Inflammatory macrophage (primary cell): ENCODE data around the gene OR2Y1.
"Not testable (repeated sequence)": the region's sequence is repeated elsewhere in the genome, so short reads cannot be mapped to it uniquely, and the experiment has no call there.

Source experiments
- DNase-seq, 2 donors: peaks; one replicate each; pipeline ENCODE4 v3.0.0-alpha.2; 2020 to 2022

OR2Y1 gene

DNA sequence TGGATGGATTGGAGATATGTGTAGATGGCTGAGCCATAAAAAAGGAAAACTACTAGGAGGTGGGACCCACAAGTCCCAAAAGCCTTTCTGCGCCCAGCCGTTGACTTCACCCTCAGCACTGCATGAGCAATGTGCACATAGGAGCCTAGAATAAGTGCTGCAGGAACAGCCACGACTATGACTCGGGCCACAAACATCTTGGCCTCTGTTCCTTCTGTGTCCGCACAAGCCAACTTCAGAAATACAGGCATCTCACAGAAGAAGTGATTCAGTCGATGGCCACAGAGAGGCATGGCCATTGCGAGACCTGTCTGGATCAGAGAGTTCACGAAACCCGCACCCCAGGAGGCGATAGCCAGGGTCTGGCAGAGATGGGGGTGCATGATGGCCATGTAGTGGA is 587 bp downstream of the OR2Y1 start:
- DNase-seq = no peak

DNA sequence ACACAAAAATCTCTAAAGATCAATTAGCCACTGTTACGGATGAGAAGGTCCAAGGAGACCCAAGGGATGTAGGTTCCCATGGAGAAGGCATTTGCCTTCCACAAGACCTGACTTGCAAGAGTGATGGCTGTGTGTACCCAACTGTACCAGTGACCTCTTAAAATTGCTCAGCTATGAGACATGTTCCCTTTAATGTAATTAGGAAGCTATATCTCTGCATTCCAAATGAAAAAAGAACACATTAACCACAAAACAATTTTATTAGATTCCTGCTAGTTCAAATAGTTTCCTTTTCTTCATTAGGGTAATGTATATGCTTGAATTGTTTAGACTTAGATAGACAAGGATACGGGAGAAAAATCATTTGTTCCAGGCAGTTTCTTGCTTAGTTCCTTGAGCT is 3.3 kb downstream of the OR2Y1 start:
- DNase-seq = no peak

- no peak for DNase-seq
Observed at GRCh38 chr5:180724944-180725343, 14.9 kb downstream of the OR2Y1 start.

DNA sequence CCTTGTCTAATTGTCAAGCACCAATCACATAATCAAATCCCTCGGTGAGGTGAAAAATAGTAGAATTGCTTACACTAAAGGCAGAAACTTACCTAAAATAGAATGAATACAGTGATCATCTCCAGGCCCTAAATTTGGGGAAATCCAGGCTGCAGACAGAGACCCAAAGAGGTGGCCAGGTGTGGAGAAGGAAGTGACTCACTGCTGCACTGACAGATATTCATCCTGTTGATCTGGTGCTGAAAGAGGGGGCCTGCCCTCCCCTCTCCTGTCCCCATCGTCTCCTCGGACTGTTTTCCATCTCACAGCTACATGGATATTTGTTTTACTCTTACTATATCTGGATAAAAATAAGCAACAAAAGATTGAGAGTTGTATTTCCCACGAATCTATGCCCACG is 15.9 kb downstream of the OR2Y1 start:
- no peak for DNase-seq

DNA sequence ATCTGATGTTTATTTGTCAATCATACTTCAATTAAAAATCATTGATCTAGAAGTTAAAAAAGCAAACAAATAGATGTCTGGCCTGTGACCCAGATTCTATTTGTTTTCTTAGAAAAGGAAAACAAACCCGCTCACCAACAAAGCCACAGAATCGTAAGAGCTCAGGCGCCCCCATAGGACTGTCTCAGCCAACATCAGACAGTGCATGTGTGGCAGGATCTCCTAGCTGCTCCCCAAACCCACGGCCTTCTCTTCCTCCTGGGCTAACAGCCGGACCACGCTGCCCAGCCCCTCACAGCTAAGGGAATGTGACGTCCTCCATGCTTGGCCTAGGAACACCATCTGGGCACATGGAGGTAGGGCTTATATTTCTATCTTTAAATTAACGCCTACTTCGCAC is 19.4 kb downstream of the OR2Y1 start:
- no peak for DNase-seq

DNA sequence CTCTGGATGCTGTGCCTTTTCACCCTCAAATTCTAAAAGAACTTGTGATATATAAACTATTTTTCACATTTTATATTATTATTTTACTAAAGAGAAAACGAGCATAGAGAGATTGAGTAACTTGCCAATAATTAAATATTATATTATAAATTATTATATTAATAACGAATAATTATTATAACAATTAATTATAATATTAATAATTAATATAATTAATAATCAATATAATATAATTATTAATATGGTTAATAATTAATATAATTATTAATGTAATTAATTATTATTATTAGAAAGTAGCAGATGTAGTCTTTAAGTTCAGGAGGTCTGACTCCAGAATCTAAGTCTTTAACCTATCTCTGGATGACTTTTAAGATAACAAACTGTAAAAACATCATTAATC is 20.1 kb downstream of the OR2Y1 start:
- no peak for DNase-seq

GRCh38 chr5:180718810-180719453 is 20.9 kb downstream of the OR2Y1 start:
- peak; percentile 5 to 7 for DNase-seq

DNA sequence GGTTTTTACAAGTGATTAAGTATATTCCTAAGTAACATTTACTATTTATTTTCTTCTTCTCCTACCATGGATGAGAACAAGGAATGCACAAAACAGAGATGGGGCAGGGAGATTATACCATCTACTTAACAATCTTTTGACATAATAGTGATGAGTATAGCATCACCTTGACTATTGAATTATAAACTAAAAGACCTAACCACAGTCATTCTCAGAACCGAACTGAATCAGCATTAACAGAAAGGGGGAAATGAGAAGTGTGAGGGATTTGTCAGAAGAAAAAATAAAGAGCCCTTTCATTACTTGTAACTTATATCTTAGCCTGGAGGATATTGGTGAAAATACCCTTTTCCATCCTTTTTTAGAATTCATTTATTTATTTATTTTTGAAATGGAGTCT is 21.9 kb downstream of the OR2Y1 start:
- DNase-seq = no peak

GRCh38 chr5:180704362-180704761 is 35.5 kb downstream of the OR2Y1 start:
- no peak for DNase-seq

GRCh38 chr5:180703912-180704311 is 35.9 kb downstream of the OR2Y1 start:
- DNase-seq = no peak

GRCh38 chr5:180703371-180703770 is 36.5 kb downstream of the OR2Y1 start:
- DNase-seq = not testable (repeated sequence)

DNA sequence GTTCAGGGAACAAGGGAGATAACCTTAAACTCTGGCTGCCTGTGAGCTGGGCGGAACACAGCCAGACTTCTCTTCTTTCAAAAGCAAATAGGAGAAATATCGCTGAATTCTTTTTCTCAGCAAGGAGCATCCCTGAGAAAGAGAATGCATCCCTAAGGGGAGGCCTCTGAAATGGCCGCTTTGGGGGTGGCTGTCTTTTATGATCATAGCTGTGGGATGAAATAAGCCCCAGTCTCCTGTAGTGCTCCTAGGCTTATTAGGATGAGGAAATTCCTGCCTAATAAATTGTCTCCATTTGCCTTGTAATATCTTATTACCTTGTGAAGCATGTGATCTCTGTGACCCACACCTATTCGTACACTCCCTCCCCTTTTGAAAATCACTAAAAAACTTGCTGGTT is 39.4 kb downstream of the OR2Y1 start:
- not testable (repeated sequence) for DNase-seq

- no peak for DNase-seq
Observed at GRCh38 chr5:180699042-180699441, 40.8 kb downstream of the OR2Y1 start.

DNA sequence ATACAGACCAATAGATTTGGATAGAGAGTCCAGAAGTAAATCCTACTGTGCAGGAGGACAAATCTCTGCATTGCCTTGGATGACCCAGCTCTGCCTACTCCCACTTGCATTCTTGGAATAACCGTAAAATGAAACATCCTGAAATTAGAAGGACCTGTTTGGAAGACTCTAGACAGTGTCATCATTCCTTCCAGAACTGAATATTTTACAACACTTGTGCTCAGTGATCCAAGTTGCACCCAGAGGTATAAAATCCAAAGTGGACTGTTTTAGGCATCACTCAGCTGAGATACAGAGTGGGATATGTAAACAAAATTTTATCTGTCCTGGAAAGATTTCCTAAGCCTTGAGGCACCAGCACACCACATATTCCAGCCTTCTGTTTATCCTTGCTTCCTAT is 43.7 kb downstream of the OR2Y1 start:
- no peak for DNase-seq

DNA sequence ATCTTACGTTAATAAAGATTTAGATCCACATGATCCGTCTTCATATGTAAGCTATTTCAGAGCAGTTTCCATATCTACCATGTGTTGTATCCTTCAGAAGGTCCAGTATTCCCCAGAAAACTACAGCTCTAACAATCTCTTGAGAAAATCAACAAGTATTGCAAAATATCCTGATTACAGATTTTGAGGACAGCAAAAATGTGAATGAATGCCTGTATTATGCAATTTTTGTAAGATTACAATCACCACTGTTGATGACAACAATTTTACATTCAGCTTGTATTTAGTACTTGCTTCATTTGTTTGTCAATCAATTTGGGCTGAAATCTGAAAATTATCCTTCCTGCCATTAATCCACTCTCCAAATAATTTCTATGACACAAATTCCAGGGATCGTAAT is 47.4 kb downstream of the OR2Y1 start:
- DNase-seq = no peak

DNA sequence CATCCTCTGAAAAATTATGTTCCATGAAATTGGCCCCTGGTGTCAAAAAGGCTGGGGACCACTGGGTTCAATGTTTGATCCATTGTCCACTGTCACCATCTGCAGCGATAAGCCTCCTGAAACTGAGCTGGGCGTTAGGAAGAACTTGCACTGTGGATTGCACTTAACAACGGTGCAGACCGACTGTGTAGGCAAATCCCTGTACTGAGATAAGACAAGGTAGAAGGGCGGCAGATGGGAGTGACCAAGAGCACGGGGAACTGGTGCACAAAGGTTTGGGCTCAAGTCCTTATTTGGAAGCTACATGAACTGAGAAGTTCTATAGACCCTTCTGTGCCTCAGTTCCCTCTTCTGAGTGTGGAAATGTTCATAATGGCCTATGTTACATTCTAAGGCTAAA is 48.8 kb downstream of the OR2Y1 start:
- no peak for DNase-seq

DNA sequence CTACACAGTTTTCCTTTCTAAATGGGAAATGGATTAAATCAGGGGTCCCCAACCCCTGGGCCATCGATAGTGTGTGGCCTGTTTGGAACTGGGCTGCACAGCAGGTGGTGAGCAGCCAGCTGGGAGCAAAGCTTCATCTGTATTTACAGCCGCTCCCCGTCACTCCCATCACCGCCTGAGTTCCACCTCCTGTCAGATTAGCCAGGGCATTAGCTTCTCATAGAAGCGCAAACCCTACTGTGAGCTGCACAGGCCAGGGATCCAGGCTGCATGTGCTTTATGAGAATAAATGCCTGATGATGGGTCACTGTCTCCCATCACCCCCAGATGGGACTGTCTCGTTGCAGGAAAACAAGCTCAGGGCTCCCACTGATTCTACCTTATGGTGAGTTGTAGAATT is 49.3 kb downstream of the OR2Y1 start:
- DNase-seq = no peak

GRCh38 chr5:180689775-180690174 is 50.1 kb downstream of the OR2Y1 start:
- DNase-seq = no peak
